Esophagus (tissue), 2 donors: ENCODE results near the gene ACHE. TPM values are rescaled to one million over a fixed set of nuclear protein-coding genes. Genes with fewer than 3 reads are reported as not detected.
"Not testable (repeated sequence)": the region's sequence is repeated elsewhere in the genome, so short reads cannot be mapped to it uniquely, and the experiment has no call there.

Source experiments
- H3K27ac ChIP-seq, 2 donors: one replicate each; pipeline ENCODE4 v1.5.1; 2013; ENCODE audit warnings: low read depth in 2 of 2, mild to moderate bottlenecking in 2 of 2, inconsistent platforms in 1 of 2, low read length in 1 of 2, moderate library complexity in 1 of 2
- H3K27me3 ChIP-seq, 2 donors: one replicate each; pipeline ENCODE4 v1.6.1; 2013; ENCODE audit warnings: low read length in 2 of 2, control low read depth in 1 of 2, mild to moderate bottlenecking in 1 of 2; ENCODE audit not compliant: insufficient read depth in 2 of 2, control insufficient read depth in 1 of 2
- H3K36me3 ChIP-seq, 2 donors: one replicate each; pipeline ENCODE4 v1.6.1; 2013; ENCODE audit warnings: low read length in 1 of 2; ENCODE audit not compliant: control insufficient read depth in 2 of 2, insufficient read depth in 2 of 2
- H3K4me1 ChIP-seq, 2 donors: one replicate each; pipeline ENCODE4 v1.6.1; 2013; ENCODE audit warnings: low read length in 1 of 2; ENCODE audit not compliant: control insufficient read depth in 2 of 2, insufficient read depth in 2 of 2
- H3K4me3 ChIP-seq, 2 donors: one replicate each; pipeline ENCODE4 v1.5.1; 2013; ENCODE audit warnings: low read length in 2 of 2, mild to moderate bottlenecking in 2 of 2, low read depth in 1 of 2, moderate library complexity in 1 of 2
- H3K9me3 ChIP-seq, 2 donors: one replicate each; pipeline ENCODE4 v1.6.1; 2013; ENCODE audit warnings: mild to moderate bottlenecking in 2 of 2, low read depth in 1 of 2, low read length in 1 of 2, moderate library complexity in 1 of 2; ENCODE audit not compliant: control insufficient read depth in 2 of 2, insufficient read depth in 1 of 2
- WGBS, 2 donors: extraction: QIAGEN DNeasy Blood & Tissue Kit; methylation state at CpG; one replicate each; pipeline ENCODE4 v1.1.7; 2013; 5-methylcytosine and 5-hydroxymethylcytosine counted together
- polyA plus RNA-seq, 2 donors: library from polyadenylated mRNA; stranded (reverse); fragments of 200-250 nt; gene quantifications; one replicate each; pipeline ENCODE4 v1.2.3, GENCODE V29; 2013
- donor health status: healthy with polysubstance abuse.
- donor health status: Bipolar disorder and iron deficiency.

ACHE gene
- polyA plus RNA-seq, result 1 to 10 TPM in 1 of 2 donors, under 1 TPM in 1; 0.52 to 1.4 TPM

GRCh38 chr7:100895701-100895955, at the start of gene ACHE:
ACHE (minus strand) TSS chr7:100895888; CDS start chr7:100894232, 1,656 bp downstream.
- no peaks in the 10 kb centered on the region for H3K36me3 ChIP-seq
- H3K4me3 ChIP-seq, result peak within 1 kb of the TSS; percentile 38 to 48
- H3K4me1 ChIP-seq, result peaks cover 6 to 21% of the 10 kb centered on the region in 2 donors
- WGBS, 2 donors, result 0 to 1% methylated on average over 7 to 32 of the region's 32 CpGs
- no peak within 1 kb of the TSS for H3K27ac ChIP-seq
- peaks cover 0 to 16% of the 10 kb centered on the region in 2 donors for H3K27me3 ChIP-seq
- H3K9me3 ChIP-seq, result peaks cover 2 to 3% of the 10 kb centered on the region in 2 donors

GRCh38 chr7:100944138-100944537, 48.5 kb upstream of the ACHE start:
- 78 to 82% methylated on average over 4 of the region's 4 CpGs for WGBS, 2 donors
- Histone ChIP-seq H3K36me3 (no peaks in the 10 kb centered on the region), H3K4me1 (no peaks in the 10 kb centered on the region), H3K9me3 (no peaks in the 10 kb centered on the region), H3K27me3 (no peaks in the 10 kb centered on the region), H3K4me3 (no peak overlapping the region), H3K27ac (no peak overlapping the region)

DNA sequence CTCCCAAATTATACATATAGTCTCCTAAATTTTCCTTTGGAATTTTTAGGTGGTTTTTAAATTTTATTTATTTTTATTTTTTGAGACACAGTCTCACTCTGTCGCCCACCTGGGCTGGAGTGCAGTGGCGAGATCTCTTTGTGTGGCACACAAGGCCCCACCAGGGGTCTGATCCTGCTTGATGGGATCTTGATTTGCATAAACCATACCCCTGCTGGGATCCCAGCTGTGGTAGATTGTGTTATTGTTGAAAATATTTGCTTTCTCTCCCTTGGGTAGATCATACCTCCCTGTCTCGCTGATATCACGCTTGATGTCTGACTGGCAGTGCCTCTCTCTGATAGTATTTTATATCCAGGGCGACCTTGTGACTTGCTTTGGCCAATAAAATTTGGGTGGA, 48.0 kb upstream of the ACHE start:
- no peaks in the 10 kb centered on the region for H3K4me1 ChIP-seq
- H3K27me3 ChIP-seq, result no peaks in the 10 kb centered on the region
- H3K4me3 ChIP-seq, result no peak overlapping the region
- H3K36me3 ChIP-seq, result no peaks in the 10 kb centered on the region
- no peaks in the 10 kb centered on the region for H3K9me3 ChIP-seq
- no peak overlapping the region for H3K27ac ChIP-seq
- whole genome bisulfite sequencing, 2 donors, result 83 to 89% methylated on average over 5 of the region's 5 CpGs

GRCh38 chr7:100942045-100942774, 46.5 kb upstream of the ACHE start:
- H3K4me3 ChIP-seq, result no peak overlapping the region
- H3K36me3 ChIP-seq, result no peaks in the 10 kb centered on the region
- no peaks in the 10 kb centered on the region for H3K27me3 ChIP-seq
- no peak overlapping the region for H3K27ac ChIP-seq
- no peaks in the 10 kb centered on the region for H3K9me3 ChIP-seq
- H3K4me1 ChIP-seq, result no peaks in the 10 kb centered on the region
- WGBS, 2 donors, result 56 to 57% methylated on average over 9 of the region's 9 CpGs

- H3K27ac ChIP-seq, H3K27me3 ChIP-seq, H3K9me3 ChIP-seq, H3K4me1 ChIP-seq, H3K4me3 ChIP-seq, H3K36me3 ChIP-seq: not testable (repeated sequence)
- 88 to 90% methylated on average over 7 of the region's 7 CpGs for WGBS, 2 donors
Measured at GRCh38 chr7:100936167-100936566, 40.5 kb upstream of the ACHE start.

GRCh38 chr7:100935381-100935780, 39.7 kb upstream of the ACHE start:
- not testable (repeated sequence) for H3K4me1 ChIP-seq, H3K27ac ChIP-seq, H3K4me3 ChIP-seq, H3K36me3 ChIP-seq, H3K27me3 ChIP-seq, H3K9me3 ChIP-seq
- 54 to 74% methylated on average over 2 of the region's 2 CpGs for WGBS, 2 donors

- Histone ChIP-seq H3K4me1 (no peaks in the 10 kb centered on the region), H3K4me3 (no peak overlapping the region), H3K27ac (no peak overlapping the region), H3K9me3 (no peaks in the 10 kb centered on the region), H3K27me3 (no peaks in the 10 kb centered on the region), H3K36me3 (no peaks in the 10 kb centered on the region)
- WGBS, 2 donors, result 48 to 51% methylated on average over 4 of the region's 4 CpGs
Measured at GRCh38 chr7:100933734-100934133, 38.0 kb upstream of the ACHE start.

DNA sequence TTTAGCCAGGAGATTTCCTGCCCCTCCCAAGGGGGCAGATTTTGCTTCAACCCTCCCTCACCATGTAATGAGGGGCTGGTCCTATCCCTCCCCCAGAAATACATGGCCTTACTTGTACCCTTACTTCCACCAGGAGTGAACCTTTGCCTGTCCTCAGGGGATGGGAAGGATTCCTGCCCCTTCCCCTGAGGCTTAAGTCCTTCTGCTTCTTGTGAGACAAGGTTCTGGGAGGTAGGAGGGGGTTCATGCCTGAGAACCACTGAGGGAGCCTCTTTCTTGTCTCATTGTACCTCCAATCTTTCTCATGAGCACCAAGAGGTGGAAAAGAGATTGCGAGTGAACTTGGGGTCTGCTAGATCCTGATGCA, 34.1 kb upstream of the ACHE start:
- Histone ChIP-seq H3K36me3 (no peaks in the 10 kb centered on the region), H3K4me1 (no peaks in the 10 kb centered on the region), H3K9me3 (no peaks in the 10 kb centered on the region), H3K27me3 (no peaks in the 10 kb centered on the region), H3K27ac (no peak overlapping the region), H3K4me3 (no peak overlapping the region)
- 94 to 95% methylated on average over 1 of the region's 1 CpG for WGBS, 2 donors

GRCh38 chr7:100923616-100924015, 27.9 kb upstream of the ACHE start:
- H3K9me3 ChIP-seq, H3K27me3 ChIP-seq: not testable (repeated sequence)
- 45 to 54% methylated on average over 4 of the region's 4 CpGs for WGBS, 2 donors

DNA sequence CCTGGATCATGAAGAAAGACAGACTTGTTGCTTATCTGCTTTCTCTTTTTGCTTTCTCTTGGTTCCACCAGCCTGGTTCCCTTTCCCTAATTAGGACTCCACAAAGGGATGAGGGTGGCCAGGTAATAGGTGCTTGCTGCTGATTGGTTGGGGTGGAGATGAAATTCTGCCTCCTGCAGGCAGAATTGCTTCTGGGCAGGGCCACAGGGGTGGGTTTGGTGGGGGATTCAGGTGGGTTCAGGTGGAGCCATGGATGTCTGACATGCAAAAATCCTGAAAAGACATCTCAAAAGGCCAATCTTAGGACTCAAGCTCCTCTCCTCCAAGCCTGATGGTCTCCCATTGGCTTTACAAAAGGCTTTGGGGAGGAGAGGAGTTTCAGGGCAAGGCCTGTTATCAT, 25.4 kb upstream of the ACHE start:
- Histone ChIP-seq H3K9me3 (no peaks in the 10 kb centered on the region), H3K27ac (no peak overlapping the region), H3K27me3 (no peaks in the 10 kb centered on the region), H3K36me3 (no peaks in the 10 kb centered on the region), H3K4me3 (no peak overlapping the region), H3K4me1 (no peaks in the 10 kb centered on the region)

More at GRCh38 chr7:100923616-100924015, 27.9 kb upstream of the ACHE start:
- not testable (repeated sequence) for H3K27ac ChIP-seq, H3K4me3 ChIP-seq, H3K36me3 ChIP-seq, H3K4me1 ChIP-seq
